HL-60 (cell line): ENCODE data around the gene CLDN2.

ENCODE experiments used
- DNase-seq, 2 experiments: peaks; one replicate each; pipeline ENCODE4 v3.0.0-alpha.2; 2010 to 2020; ENCODE audit warnings: low read depth in 1 of 2, low spot score in 1 of 2
- H3K27ac ChIP-seq: fragments of 250-450 bp; sonication (Bioruptor Pico); replicated peaks from 2 replicates; pipeline ENCODE4 v1.5.1; 2020; ENCODE audit warnings: mild to moderate bottlenecking, moderate library complexity
- H3K27me3 ChIP-seq: fragments of 250-450 bp; sonication (Bioruptor Pico); 2 replicates; pipeline ENCODE4 v1.5.1; 2021; ENCODE audit warnings: mild to moderate bottlenecking, moderate library complexity; ENCODE audit not compliant: insufficient read depth, poor library complexity, severe bottlenecking
- H3K4me3 ChIP-seq: replicated peaks from 2 replicates; pipeline ENCODE4 v1.5.1; 2011; ENCODE audit warnings: mild to moderate bottlenecking, control low read depth, low read length; ENCODE audit not compliant: insufficient read depth
- CTCF ChIP-seq: IDR thresholded peaks from one replicate; pipeline ENCODE4 v1.5.1; 2011; ENCODE audit warnings: low read length, control low read depth, inconsistent platforms; ENCODE audit not compliant: insufficient read depth
- GABPA ChIP-seq: IDR thresholded peaks from 2 replicates; pipeline ENCODE4 v1.6.1; 2012; ENCODE audit warnings: low read depth
- POLR2AphosphoS5 ChIP-seq: IDR thresholded peaks from 2 replicates; pipeline ENCODE4 v1.6.1; 2012; ENCODE audit warnings: low read depth
- REST ChIP-seq: IDR thresholded peaks from 2 replicates; pipeline ENCODE4 v1.6.1; 2012; ENCODE audit warnings: low read depth; ENCODE audit not compliant: insufficient replicate concordance
- SPI1 ChIP-seq: IDR thresholded peaks from 2 replicates; pipeline ENCODE4 v1.6.1; 2012; ENCODE audit warnings: low read depth, mild to moderate bottlenecking, borderline replicate concordance

Gene CLDN2

GRCh38 chrX:106939566-106939965 is 19.4 kb downstream of the CLDN2 start:
- DNase-seq, result no peak
- Histone ChIP-seq H3K27me3 (peaks cover 8% of the 10 kb centered on the region), H3K27ac (no peak overlapping the region), H3K4me3 (no peak overlapping the region)
- no peak for TF ChIP-seq REST
- no peak for TF ChIP-seq CTCF
- no peak for TF ChIP-seq SPI1
- TF ChIP-seq GABPA, result no peak
- TF ChIP-seq POLR2AphosphoS5, result no peak

- TF ChIP-seq CTCF (no peak), POLR2AphosphoS5 (no peak), REST (no peak), GABPA (no peak), SPI1 (no peak)
- H3K27me3 ChIP-seq, result peaks cover 8% of the 10 kb centered on the region
- no peak for DNase-seq
- H3K4me3 ChIP-seq, result no peak overlapping the region
- no peak overlapping the region for H3K27ac ChIP-seq
These were observed 19.9 kb downstream of the CLDN2 start for GRCh38 chrX:106940068-106940467.

- DNase-seq, result no peak
- no peak overlapping the region for H3K4me3 ChIP-seq
- H3K27ac ChIP-seq, result no peak overlapping the region
- no peaks in the 10 kb centered on the region for H3K27me3 ChIP-seq
- TF ChIP-seq CTCF (no peak), GABPA (no peak), REST (no peak), SPI1 (no peak), POLR2AphosphoS5 (no peak)
These were observed 26.3 kb downstream of the CLDN2 start for GRCh38 chrX:106946464-106946863.
